OCI-M2 (cell line): ENCODE measurements around the gene CNNM4.

Experiments
- DNase-seq: peaks from one replicate; lab custom pipeline; 2025; ENCODE audit not compliant: unreplicated experiment; lab: John Stamatoyannopoulos, UW

CNNM4 gene

GRCh38 chr2:96760036-96760985, at the start of gene CNNM4:
Gene CNNM4 (plus strand): TSS chr2:96760902. CDS start chr2:96761000, 98 bp downstream.
- DNase-seq, result peak; percentile 22

DNA sequence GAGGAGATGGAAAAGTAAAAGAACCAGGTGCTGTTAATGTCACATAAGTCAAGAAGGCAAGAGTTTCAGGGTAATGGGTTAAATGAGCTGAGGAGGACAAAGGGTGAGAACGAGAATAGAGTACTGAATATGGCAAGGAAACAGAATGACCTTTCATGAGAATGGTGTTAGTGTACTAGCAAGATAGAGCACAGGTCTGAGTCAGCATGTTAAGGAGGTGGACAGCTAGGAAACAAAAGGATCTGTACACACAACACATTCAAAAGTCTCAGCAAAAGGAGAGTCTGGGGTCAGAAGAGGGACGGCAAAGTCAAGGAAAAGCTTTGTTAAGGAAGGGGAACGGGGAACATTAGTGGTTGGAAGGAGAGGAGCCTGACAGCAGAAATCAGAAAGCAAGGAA, 49.7 kb upstream of the CNNM4 start:
- no peak for DNase-seq

DNA sequence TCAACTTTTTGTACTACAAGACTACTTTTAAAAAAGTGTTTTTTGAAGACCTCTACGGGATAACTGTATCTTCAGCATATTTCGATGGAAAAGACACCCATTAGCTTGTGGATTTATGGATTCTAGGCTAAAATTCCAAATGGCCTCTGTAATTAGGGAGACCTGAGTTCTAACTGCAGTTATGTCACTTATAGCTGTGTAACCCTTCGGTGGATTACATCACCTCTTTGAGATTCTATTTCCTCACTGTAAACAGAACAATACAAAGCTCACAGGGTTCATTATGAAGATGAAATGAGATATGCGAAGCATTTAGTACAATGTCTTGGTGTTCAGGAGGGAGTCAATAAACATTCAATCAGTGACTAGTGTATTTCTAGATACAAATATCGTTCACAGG, 45.0 kb upstream of the CNNM4 start:
- no peak for DNase-seq

- DNase-seq, result no peak
These were observed 44.3 kb upstream of the CNNM4 start for GRCh38 chr2:96716388-96716787.

DNA sequence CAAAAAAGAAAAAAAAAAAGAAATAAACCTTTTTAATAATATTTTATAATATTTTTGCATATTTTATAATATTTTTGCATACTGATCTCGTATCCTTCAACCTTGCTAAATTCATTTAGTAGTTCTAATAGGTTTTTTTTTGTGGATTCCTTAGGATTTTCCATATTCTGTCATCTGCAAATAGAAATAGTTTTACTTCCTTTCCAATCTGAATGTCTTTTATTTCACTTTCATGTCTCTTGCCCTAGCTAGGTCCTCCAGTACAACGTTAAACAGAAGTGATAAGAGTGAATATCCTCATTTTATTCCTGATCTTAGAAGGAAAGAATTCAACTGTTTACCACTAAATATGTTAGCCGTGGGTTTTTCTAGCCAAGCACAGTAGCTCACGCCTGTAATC, 34.6 kb upstream of the CNNM4 start:
- DNase-seq, result no peak

- no peak for DNase-seq
These were observed 33.3 kb upstream of the CNNM4 start for GRCh38 chr2:96727431-96727830.

- DNase-seq, result no peak
These were observed 31.0 kb upstream of the CNNM4 start for GRCh38 chr2:96729748-96730147.

- no peak for DNase-seq
These were observed 30.5 kb upstream of the CNNM4 start for GRCh38 chr2:96730212-96730611.

DNA sequence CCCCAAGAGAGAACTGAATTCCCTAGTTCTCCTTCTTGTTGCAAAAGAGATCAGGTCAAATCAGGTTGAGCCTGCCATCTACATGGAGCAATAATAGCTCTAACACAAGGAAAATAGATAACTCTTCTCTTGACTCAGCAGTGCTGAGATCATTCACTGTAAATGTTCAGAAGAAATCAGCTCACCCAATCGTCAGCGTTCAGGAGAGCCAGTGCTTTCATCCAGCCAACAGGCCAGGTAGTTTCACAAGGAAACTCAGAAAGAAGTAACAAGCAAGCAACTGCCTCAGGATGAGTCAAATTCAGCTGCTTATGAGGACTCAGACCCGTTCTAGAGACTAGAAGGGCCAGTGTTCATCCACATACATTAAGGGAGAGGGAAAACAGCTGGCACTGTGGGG, 26.8 kb upstream of the CNNM4 start:
- DNase-seq, result no peak

DNA sequence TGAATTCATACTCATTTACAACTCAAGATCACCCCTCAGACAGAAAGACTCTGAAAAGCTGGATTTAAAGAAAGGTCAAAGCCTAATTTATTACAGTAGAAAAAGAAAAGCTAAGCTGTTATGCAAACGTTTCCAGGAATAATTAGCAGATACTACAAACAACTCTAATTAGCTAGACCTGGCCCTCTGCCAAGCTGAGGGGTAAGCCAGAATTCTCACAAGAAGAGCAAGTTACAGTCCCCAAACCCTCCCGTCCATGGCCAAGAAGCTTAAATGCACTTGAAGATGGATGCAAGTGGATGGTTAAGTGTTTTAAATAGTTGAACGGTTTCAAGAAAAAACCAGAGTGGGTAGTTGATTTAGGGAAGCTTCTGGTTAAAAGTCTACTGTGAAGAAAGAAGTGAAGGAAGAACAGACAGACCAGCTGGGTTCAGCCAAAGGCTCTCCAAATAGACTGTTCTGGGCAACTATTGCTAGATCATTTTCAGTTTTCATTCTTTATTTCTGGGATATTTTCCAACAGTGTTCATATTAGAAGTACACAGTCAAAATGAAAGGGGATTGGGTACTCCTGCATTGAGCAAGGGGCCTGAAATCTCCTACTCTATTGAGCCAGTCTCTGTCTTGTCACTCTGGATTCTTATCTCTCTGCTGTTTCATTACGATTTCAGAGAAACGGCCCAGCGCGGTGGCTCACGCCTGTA, 25.7 kb upstream of the CNNM4 start:
- no peak for DNase-seq

- no peak for DNase-seq
These were observed 23.5 kb upstream of the CNNM4 start for GRCh38 chr2:96737251-96737650.

- DNase-seq, result no peak
These were observed 22.9 kb upstream of the CNNM4 start for GRCh38 chr2:96737831-96738230.

GRCh38 chr2:96739076-96739632, 21.5 kb upstream of the CNNM4 start:
- no peak for DNase-seq

- peak; percentile 67 for DNase-seq
These were observed 20.9 kb upstream of the CNNM4 start, which contains the start of gene LMAN2L for GRCh38 chr2:96739633-96740428. Gene LMAN2L (minus strand): TSS chr2:96740064. CDS start chr2:96740040, 24 bp downstream.

DNA sequence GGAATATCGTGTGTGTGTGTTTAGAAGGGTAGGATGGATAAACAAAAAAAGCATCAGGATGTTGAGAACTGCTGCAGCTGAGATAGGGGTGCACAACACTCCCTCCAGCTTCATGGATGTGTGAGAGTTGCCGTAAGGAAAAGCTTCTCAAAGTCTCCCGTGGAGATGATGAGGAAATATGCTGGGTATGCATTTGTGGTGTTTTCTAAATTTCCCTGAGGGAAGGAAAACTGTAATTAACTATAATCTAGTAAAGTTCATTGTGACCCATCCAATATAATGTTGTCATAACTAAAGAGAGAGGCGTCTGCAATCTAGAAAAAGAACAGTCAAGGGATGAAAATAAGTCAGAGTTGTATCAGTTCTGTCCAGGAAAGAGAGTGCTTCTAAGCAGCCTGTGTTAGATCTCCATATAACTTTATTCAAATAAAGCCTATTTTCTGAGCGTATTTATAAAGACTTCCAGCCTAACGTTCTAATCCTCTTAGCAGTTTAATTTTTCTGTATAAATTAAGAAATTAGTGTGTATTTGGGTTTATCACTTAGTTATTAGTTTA, 13.6 kb upstream of the CNNM4 start:
- DNase-seq, result no peak

DNA sequence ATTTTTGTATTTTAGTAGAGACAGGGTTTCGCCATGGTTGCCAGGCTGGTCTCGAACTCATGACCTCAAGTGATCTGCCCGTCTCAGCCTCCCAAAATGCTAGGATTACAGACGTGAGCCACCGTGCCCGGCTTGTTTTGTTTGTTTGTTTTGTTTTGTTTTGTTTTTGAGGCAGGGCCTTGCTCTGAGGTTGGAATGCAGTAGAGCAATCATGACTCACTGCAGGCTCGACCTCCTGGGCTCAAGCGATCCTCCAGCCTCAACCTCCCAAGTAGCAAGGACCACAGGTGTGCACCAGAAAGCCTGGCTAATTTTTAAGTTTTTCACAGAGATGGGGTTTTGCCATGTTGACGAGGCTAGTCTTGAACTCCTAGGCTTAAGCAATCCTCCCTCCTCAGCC, 8.9 kb upstream of the CNNM4 start:
- DNase-seq, result no peak

- DNase-seq, result no peak
These were observed 6.9 kb upstream of the CNNM4 start for GRCh38 chr2:96753661-96754282.

- DNase-seq, result no peak
These were observed 6.4 kb upstream of the CNNM4 start for GRCh38 chr2:96754317-96754716.

DNA sequence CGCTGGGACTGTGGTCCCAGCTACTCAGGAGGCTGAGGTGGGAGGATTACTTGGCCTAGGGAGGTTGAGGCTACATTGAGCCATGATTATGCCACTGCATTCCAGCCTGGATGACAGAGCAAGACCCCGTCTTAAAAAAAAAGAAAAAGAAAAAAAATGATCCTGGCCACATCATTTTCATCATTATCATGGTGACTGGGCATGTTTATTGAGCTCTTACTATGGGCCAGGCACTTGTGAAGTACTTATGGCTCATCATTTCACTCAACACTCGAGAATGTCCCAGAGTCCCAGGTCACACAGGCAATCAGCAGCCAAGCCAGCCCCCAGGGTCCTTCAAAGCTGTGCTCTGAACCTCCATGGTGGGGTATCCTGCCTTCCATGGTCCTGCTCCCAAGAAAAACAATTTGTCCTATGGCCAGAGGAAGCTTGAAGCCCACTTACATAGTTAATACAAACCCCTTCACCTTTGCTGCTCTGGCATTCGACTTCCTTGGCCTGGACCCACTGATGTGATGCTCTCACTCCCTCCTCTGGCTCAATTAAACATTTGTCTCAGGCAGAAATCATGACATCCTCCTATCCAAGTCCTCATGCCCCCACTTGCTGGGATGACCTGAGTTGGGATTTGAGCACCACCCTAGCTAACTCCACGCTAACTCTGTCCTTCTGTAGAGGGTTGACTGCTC, 3.8 kb upstream of the CNNM4 start:
- DNase-seq, result no peak

- no peak for DNase-seq
These were observed 3.2 kb upstream of the CNNM4 start for GRCh38 chr2:96757477-96757860.
